H1 (cell line): ENCODE results near the gene HSH2D.

Source experiments
- ATF3 ChIP-seq: IDR thresholded peaks from 2 replicates; pipeline ENCODE4 v1.6.1; 2011; ENCODE audit warnings: low read depth, mild to moderate bottlenecking, low read length; ENCODE audit not compliant: insufficient read depth
- EP300 ChIP-seq, 2 experiments: IDR thresholded peaks; 1 replicate in 1 of 2; 2 replicates in 1 of 2; pipeline ENCODE4 v1.6.1; 2011 to 2012; ENCODE audit warnings: low read depth in 2 of 2, low read length in 2 of 2, mild to moderate bottlenecking in 2 of 2, borderline replicate concordance in 1 of 2, inconsistent platforms in 1 of 2, moderate library complexity in 1 of 2
- EZH2 ChIP-seq: fragments of 200-600 bp; sonication (generic); IDR thresholded peaks from 2 replicates; pipeline ENCODE4 v1.7.1; 2012; ENCODE audit warnings: low read depth, mild to moderate bottlenecking, moderate library complexity, low read length, inconsistent platforms; ENCODE audit not compliant: severe bottlenecking
- POLR2A ChIP-seq, 2 experiments: IDR thresholded peaks; 1 replicate in 1 of 2; 2 replicates in 1 of 2; pipeline ENCODE4 v1.6.1; 2011; ENCODE audit warnings: low read depth in 2 of 2, low read length in 2 of 2, mild to moderate bottlenecking in 2 of 2; ENCODE audit errors: control extremely low read depth in 1 of 2
- RXRA ChIP-seq: IDR thresholded peaks from 2 replicates; pipeline ENCODE4 v1.6.1; 2011; ENCODE audit warnings: low read depth, mild to moderate bottlenecking, low read length, moderate library complexity; ENCODE audit not compliant: insufficient read depth
- SP4 ChIP-seq: IDR thresholded peaks from 2 replicates; pipeline ENCODE4 v1.6.1; 2012; ENCODE audit warnings: low read length, inconsistent platforms
- TAF1 ChIP-seq: IDR thresholded peaks from 2 replicates; pipeline ENCODE4 v1.6.1; 2011; ENCODE audit warnings: mild to moderate bottlenecking, low read depth, low read length
- TCF12 ChIP-seq: IDR thresholded peaks from 2 replicates; pipeline ENCODE4 v1.6.1; 2011; ENCODE audit warnings: low read depth, mild to moderate bottlenecking, low read length
- TEAD4 ChIP-seq: IDR thresholded peaks from 2 replicates; pipeline ENCODE4 v1.6.1; 2012; ENCODE audit warnings: low read depth, low read length, inconsistent platforms, mixed read lengths
- TF ChIP-seq, protein P1 (sequence below), 3 experiments: IDR thresholded peaks; 1 replicate in 2 of 3; 2 replicates in 1 of 3; pipeline versions ENCODE4 v1.5.1 to v1.6.1; 2011; ENCODE audit warnings: low read length in 3 of 3, mild to moderate bottlenecking in 3 of 3, inconsistent platforms in 2 of 3, low read depth in 1 of 3, moderate library complexity in 1 of 3; ENCODE audit not compliant: insufficient read depth in 1 of 3; ENCODE audit errors: control extremely low read depth in 1 of 3
- TF ChIP-seq, protein P2 (sequence below): IDR thresholded peaks from 2 replicates; pipeline ENCODE4 v1.6.1; 2012; ENCODE audit warnings: low read length, inconsistent platforms

- TF ChIP-seq ATF3 (no peak), TEAD4 (no peak), RXRA (no peak), EZH2 (no peak), POLR2A (IDR thresholded peaks at IDR 0.05; ENCODE audit: control extremely low read depth in 1 of 2, low read depth in 2 of 2, low read length in 2 of 2) (no peak), TAF1 (peak; percentile 37; the same call in 1 of the 2 replicates), TCF12 (no peak), SP4 (no peak), EP300 (IDR thresholded peaks at IDR 0.05; ENCODE audit: borderline replicate concordance in 1 of 2, low read depth in 2 of 2, low read length in 2 of 2) (no peak)
- TF ChIP-seq, protein P1, sequence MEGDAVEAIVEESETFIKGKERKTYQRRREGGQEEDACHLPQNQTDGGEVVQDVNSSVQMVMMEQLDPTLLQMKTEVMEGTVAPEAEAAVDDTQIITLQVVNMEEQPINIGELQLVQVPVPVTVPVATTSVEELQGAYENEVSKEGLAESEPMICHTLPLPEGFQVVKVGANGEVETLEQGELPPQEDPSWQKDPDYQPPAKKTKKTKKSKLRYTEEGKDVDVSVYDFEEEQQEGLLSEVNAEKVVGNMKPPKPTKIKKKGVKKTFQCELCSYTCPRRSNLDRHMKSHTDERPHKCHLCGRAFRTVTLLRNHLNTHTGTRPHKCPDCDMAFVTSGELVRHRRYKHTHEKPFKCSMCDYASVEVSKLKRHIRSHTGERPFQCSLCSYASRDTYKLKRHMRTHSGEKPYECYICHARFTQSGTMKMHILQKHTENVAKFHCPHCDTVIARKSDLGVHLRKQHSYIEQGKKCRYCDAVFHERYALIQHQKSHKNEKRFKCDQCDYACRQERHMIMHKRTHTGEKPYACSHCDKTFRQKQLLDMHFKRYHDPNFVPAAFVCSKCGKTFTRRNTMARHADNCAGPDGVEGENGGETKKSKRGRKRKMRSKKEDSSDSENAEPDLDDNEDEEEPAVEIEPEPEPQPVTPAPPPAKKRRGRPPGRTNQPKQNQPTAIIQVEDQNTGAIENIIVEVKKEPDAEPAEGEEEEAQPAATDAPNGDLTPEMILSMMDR (IDR thresholded peaks at IDR 0.05; ENCODE audit: control extremely low read depth in 1 of 3, insufficient read depth in 1 of 3, low read depth in 1 of 3, low read length in 3 of 3) = no peak
- TF ChIP-seq, protein P2, sequence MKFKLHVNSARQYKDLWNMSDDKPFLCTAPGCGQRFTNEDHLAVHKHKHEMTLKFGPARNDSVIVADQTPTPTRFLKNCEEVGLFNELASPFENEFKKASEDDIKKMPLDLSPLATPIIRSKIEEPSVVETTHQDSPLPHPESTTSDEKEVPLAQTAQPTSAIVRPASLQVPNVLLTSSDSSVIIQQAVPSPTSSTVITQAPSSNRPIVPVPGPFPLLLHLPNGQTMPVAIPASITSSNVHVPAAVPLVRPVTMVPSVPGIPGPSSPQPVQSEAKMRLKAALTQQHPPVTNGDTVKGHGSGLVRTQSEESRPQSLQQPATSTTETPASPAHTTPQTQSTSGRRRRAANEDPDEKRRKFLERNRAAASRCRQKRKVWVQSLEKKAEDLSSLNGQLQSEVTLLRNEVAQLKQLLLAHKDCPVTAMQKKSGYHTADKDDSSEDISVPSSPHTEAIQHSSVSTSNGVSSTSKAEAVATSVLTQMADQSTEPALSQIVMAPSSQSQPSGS = no peak
Observed at GRCh38 chr19:16143399-16144215, at the start of gene HSH2D.
